RWPE1 (cell line): ENCODE data around the gene TAGLN2.

Experiments
- CTCF ChIA-PET: fragments of 350-600 bp; sonication (Branson Sonifier 250); formaldehyde crosslinking; extraction: SDS; loops from one replicate; lab custom pipeline; 2021; lab: Yijun Ruan, JAX
- POLR2A ChIA-PET: fragments of 400-600 bp; formaldehyde crosslinking; extraction: SDS; loops from one replicate; lab custom pipeline; 2020; ENCODE audit warnings: antibody characterized with exemption; ENCODE audit not compliant: low non-redundant PET; lab: Yijun Ruan, JAX
- DNase-seq: peaks from one replicate; pipeline ENCODE4 v3.0.0; 2012; ENCODE audit warnings: low spot score
- H3K27ac ChIP-seq: fragments of 450-650 bp; 2 replicates; pipeline ENCODE4 v1.5.1; 2017
- TF ChIP-seq, protein P1 (sequence below): fragments of 450-650 bp; conservative IDR thresholded peaks from 2 replicates; pipeline ENCODE4 v1.5.1; 2017; ENCODE audit warnings: low read depth, mild to moderate bottlenecking

The TAGLN2 gene

DNA sequence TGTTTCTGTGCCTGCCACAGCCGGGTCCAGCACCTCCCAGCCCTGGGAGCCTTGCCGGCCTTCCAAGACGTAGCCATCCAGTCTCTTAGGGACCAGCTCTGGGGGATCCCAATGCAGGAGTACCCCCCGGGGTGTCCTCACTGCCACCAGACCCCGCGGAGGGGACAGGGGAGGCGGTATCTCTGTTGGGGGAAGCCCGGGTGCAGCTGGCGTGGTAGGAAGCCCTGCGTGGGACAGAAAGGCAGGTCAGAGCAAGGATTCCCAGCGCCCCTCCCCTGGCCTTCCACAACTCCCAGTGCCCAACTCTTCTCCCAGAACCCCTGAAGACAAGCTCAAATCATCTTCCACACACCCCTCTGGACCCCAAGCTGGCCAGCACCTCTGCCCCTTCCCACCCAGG is 4.9 kb upstream of the TAGLN2 start:
- ChIA-PET POLR2A (no interaction called here), CTCF (interaction anchor here (1.5 to 2.0 kb wide), 2 partner anchors 10 to 77 kb away, joined by 5 to 11 read pairs; no protein-coding TSS in a partner anchor)
- TF ChIP-seq, protein P1, sequence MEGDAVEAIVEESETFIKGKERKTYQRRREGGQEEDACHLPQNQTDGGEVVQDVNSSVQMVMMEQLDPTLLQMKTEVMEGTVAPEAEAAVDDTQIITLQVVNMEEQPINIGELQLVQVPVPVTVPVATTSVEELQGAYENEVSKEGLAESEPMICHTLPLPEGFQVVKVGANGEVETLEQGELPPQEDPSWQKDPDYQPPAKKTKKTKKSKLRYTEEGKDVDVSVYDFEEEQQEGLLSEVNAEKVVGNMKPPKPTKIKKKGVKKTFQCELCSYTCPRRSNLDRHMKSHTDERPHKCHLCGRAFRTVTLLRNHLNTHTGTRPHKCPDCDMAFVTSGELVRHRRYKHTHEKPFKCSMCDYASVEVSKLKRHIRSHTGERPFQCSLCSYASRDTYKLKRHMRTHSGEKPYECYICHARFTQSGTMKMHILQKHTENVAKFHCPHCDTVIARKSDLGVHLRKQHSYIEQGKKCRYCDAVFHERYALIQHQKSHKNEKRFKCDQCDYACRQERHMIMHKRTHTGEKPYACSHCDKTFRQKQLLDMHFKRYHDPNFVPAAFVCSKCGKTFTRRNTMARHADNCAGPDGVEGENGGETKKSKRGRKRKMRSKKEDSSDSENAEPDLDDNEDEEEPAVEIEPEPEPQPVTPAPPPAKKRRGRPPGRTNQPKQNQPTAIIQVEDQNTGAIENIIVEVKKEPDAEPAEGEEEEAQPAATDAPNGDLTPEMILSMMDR, result no peak
- DNase-seq, result no peak
- H3K27ac ChIP-seq, result peak overlapping the region; percentile 60

DNA sequence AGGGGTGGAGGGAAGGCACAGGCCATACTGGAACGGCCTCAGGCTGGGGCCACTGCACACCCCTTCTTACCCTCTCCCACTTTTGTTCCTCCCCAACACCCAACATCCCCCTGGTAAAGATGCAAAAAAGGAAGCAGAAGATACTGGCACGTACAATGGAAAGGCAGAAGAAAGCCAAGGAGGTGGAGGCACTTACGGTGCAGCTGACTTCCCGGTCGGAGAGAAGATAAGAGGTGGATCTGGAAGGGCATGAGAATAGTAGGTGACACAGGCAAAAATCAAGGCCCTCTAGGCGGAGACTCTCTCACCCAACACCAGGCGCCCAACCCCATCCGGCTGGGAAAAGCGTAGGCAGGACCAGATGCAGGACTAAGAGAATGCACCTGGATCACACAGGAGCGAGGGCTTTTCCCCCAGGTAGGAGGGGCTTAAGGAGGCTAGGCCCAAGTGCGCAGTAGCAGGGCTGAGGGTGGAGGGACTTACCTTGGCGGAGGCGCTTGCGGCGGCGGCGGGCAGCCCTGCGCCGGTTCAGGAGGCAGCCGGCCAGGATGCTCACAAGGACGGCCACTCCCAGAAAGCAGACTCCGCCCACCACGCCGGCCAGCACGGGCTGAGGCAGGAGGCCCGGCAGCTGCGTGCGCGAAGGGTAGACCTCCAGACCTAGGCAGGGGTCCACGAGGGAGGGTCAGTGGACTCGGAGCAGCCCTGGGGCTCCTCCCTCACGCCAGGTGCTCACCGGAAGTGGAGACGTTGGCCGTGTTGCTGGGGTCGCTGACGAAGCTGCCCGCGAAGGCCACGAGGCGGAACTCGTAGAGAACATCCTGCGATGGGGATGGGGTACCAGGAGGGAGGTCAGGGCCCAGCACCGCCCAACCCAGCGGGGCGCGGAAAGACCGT is 4.1 kb upstream of the TAGLN2 start:
- CTCF ChIA-PET, result interaction anchor here (0.7 to 2.0 kb wide), 3 partner anchors 10 to 757 kb away, joined by 3 to 11 read pairs (median 5); no protein-coding TSS in a partner anchor

DNA sequence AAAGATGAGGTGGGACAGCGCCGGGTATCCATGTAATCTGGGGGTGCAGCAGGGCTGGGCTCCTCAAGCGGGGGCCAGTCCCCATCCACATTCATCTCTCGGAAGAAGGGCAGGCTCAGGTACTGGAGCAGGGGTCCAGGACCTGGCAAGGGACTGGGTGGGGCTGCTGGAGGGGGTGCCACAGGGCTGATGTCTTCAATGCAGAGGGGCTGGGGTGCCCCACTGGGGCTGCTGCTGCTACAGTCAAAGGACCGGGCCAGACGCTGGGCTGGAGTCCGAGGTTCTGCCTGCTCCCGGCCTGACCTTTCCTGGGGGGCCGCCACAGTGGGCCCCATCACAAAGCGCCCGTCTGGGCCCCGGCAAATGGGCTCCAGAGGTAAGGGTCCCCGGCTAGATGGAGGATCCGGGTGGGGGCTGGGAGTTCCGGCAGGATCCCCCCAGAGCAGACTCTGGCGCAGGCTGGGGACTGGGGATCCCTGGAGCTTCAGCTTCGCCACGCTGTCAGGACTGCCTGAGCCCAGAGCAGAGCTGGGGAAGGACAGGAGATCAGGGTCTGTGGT is 3.3 kb upstream of the TAGLN2 start:
- TF ChIP-seq, protein P1, result no peak
- CTCF ChIA-PET, result interaction anchor here (0.7 to 2.0 kb wide), 3 partner anchors 78 to 756 kb away, joined by 3 to 11 read pairs (median 6); no protein-coding TSS in a partner anchor

More for the DNA sequence above, 4.1 kb upstream of the TAGLN2 start:
- DNase-seq, result no peak
- POLR2A ChIA-PET, result no interaction called here
- peak overlapping the region; percentile 60 for H3K27ac ChIP-seq
- TF ChIP-seq, protein P1, result no peak

DNA sequence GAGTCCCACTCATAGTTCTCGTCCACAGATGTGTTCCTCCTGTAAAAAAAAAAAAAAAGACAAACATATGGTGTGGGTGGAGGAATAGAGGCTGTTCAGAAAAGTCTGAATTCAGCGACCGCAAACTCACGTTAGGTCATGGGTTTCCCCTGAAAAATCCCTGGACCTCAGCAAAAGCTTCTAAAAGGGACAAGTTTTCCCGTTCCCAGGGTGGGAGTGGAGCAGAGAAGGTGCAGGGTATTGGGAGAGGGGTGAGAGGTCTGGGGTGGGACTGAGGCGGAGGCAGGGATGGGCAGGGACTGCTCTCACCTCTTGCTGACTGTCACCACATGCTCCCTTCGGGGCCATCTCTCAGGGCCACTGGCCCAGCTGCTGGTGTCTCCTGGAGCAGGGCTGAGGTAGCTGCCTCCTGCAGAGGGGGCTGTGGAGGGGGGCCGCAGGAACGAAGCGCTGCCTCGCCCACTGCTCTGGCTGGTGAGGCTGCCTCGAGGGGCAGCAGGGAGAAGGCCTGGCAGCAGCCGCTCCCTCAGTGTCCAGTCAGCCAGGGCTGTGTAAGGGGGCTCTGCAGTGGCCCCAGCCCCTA is 2.6 kb upstream of the TAGLN2 start:
- ChIA-PET POLR2A (no interaction called here), CTCF (interaction anchor here (0.5 to 1.4 kb wide), 3 partner anchors 80 to 775 kb away, joined by 3 to 6 read pairs (median 3); no protein-coding TSS in a partner anchor)
- TF ChIP-seq, protein P1, result no peak
- H3K27ac ChIP-seq, result peak overlapping the region; percentile 53
- DNase-seq, result no peak

More for the DNA sequence above, 3.3 kb upstream of the TAGLN2 start:
- H3K27ac ChIP-seq, result peak overlapping the region; percentile 60
- POLR2A ChIA-PET, result no interaction called here
- DNase-seq, result no peak

DNA sequence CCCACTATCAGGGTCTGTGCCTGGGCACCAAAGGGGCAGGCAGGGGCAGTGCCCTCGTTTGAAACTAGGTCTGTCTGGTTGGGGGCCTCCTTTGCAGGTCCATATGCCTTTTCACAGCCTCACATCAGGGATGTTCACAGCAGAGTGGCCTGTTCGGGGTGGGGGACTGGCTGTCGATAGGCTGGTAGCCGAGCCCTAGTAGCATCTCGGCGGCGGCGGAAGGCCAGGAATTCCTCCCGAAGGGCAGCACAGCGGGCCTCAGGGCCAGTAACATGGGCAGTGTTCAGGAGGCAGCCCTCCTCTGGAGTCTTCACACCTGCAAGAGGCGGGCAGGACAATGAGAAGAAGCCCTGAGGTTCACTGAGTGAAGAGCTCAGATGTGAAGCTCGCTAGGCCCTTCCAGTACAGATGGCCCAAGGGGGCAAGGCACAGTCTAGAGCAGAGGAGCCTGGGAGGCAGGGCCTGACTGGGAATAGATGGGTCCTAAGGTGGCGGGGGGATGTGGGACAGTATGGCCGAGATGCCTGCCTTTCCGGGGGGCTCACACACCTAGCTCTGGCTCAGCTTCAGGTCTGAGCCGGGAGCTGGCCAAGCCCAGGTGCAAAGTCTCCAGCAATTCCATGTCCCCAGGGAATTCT is 2.0 kb upstream of the TAGLN2 start:
- POLR2A ChIA-PET, result no interaction called here
- H3K27ac ChIP-seq, result peak overlapping the region; percentile 53
- DNase-seq, result no peak
- TF ChIP-seq, protein P1, result no peak
- CTCF ChIA-PET, result interaction anchor here (0.5 to 1.7 kb wide), 4 partner anchors 9 to 774 kb away, joined by 3 to 6 read pairs (median 4); no protein-coding TSS in a partner anchor
